Activated T-cell treated with anti-CD3 and anti-CD28 coated beads for 48 hours (primary cell): ENCODE results near the gene ZNF697.

ENCODE experiments used
- DNase-seq: peaks from one replicate; pipeline ENCODE4 v3.0.0-alpha.2; 2020; ENCODE audit warnings: low read depth

ZNF697 gene

DNA sequence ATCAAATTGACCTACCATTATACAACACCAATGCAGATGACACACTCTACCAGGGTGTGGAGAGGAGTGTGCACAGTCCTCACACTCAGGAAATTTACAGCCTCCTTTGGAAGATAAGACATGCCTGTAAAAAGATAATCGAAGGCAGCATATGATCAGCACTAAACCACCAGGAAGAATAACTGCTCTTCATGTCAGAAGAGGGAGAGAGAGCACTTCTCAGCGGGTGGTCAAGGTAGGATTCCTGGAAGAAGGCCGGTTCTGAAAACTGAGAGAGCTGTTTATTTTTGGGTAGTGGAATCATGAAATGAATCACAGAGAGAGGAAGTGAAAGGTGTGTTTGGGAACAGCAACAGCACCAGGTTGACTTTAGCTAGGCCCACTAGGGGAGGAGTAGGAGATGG is 14.0 kb upstream of the ZNF697 start:
- no peak for DNase-seq

DNA sequence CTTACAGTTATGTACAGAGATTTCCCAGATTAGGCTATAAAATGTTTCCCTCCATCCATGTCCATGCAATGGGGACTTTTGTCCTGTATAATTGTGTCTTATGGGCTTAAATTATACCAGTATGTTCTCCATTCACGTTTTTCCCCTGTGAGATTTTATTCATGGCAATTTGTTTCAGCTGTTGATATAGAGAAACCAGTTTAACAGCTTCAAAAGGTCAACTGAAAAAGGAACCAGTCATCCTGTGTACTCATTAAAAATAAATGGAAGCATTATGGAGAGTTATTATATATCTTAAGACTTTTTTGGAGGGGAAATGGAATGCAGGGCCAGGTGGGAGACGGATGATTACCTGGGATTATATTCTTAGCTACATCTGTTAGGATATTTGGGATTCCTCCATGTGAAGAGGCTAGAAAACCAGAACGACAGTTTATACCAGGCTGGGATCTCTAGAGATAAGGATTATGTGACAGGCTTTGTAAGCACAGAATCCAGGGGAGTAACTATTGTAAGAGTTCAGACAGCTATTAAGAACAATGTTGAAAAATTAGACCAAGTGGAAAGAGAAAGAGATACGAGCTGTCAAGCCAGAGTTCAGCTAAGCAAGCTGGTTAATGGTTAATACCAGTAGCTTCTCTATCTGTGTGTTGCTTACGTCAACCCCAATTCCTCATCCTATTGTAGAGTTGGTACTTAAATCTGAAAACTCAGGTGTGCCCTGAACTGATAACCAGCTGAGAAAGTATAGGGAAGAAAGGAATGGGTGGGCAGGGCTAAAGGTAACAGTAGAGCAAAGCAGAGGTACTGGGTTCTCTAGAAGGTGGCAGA is 12.4 kb upstream of the ZNF697 start:
- DNase-seq, result no peak

- no peak for DNase-seq
Observed at GRCh38 chr1:119659628-119660027, 11.6 kb upstream of the ZNF697 start.

DNA sequence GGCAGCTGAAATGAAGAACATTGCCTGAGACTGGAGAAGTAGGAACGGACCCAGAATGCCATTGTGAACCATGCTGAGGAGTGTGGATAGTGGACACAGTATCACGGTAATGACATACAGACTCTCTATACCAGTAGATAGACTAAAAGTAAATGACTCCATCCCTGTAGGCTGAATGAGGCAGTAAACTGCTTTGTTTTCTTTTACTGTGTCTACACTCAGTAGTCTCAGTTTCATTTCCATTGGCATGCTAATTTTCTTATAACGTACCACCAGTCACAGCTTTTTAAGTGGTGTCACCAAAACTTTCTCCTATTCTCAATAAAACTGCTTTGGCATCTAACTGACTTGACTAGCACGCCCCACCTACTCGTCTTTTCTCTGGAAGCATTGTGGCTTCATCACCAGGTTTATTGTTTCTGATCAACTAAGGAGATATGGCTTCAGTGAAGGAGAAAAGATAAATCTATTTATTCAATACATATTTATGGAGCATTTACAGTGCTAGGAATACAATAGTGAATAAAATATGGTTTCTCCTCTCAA is 8.4 kb upstream of the ZNF697 start:
- no peak for DNase-seq

DNA sequence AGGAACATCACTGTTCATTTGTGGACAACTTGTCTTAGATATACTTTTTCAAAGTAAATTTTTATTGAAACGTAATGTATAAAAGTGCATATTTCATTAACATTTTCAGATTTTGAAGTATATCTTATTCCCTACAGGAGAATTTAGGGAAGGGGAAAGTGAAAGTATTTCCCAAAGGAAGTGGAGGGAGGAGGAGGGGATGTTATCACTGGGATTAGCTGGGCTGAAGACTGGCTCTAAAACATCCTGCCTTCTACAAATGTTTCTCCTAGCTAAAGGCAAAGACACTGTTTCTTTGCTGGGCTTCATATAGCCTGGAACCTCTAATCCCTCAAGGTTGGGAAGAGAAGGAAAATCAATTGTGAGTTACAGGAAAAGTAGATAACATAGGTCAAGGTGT is 7.1 kb upstream of the ZNF697 start:
- no peak for DNase-seq

GRCh38 chr1:119653839-119654170 is 5.7 kb upstream of the ZNF697 start:
- no peak for DNase-seq

DNA sequence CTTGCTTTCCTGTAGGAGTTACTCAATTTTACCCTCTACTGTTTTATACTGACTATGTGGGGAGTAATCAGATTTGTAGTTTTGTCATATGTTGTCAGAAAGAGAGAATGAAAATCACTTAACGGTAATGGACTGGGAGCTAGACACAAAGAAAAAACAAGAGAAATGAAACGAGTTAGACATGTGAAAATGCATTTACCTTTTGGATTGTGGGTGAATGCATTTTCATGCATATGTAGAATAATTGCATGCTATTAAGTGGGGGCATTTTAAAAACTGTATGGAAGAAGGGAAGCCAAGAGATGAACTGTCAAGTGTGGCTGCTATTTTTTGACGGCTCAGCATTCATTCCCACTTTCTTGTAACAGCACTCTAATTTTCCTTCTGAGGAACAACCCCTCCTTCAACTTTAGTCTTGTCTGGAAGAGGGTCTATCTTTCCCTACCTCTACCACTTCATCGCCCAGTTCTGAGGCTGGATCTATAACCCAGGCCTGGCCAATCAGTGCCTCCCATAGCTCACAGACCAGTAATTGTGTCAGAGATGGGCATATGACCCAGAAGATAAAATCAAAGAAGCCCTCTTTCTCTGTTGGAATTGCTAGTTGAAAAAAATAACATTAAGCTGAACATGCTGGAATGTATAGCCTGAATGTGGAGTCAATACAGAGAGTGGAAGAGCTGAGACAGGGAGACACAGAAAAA is 5.2 kb upstream of the ZNF697 start:
- no peak for DNase-seq

DNA sequence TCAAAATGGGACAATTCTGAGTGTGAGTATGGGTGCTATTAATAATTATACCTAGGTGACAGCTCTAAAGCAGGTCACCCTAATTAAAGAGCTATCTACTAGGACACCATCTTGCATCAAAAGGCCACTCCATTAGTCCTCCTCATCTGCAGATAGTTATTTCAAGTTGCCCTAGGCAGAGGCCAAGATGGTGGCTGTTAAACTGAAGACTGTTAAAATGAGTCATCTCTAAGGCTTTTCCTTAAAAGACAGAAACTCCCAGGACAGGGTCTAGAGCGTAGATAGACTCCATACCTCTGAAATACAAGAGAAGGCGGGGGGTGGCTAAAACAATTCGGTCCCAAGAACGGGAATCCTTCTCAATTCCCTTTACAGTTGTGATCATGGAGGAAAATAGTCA is 4.5 kb upstream of the ZNF697 start:
- no peak for DNase-seq

GRCh38 chr1:119651641-119652040 is 3.6 kb upstream of the ZNF697 start:
- DNase-seq, result no peak

DNA sequence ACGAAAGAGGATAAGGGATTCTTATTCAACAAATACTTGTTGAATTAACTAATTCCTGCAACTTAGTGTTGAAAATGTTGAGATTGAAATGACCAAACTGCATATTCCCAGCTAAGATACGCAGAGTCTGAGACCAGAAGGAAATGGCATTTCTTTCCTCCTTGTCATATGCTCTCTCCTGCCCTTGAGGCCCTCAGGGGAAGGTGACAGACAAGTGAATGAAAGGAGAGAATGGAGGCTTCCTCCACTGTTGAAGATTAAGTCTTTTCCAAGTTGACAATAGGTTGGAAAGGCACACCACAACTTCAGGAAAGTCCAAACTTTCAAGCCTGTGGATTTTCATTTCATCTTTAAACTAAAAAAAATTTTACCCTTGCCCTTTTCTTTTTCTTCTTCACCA is 3.1 kb upstream of the ZNF697 start:
- no peak for DNase-seq

DNA sequence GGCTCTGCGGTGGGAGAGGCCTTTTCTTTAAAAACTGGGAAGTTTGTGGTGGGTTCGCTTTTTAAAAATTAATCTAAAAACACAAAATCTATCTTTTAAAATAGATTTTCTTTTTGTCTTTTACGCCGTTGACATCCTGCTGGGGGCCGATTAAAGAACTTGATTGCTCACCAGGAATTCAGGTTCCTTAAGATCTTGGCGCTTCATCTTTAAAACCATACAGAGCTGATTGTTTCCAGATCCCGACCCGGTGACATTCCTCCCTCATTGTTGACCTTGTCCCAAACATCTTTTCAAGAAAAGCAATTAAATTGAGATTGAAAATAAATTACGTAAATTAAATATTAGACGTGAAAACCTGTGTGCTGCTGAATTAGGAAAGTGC is 546 bp upstream of the ZNF697 start:
- no peak for DNase-seq

DNA sequence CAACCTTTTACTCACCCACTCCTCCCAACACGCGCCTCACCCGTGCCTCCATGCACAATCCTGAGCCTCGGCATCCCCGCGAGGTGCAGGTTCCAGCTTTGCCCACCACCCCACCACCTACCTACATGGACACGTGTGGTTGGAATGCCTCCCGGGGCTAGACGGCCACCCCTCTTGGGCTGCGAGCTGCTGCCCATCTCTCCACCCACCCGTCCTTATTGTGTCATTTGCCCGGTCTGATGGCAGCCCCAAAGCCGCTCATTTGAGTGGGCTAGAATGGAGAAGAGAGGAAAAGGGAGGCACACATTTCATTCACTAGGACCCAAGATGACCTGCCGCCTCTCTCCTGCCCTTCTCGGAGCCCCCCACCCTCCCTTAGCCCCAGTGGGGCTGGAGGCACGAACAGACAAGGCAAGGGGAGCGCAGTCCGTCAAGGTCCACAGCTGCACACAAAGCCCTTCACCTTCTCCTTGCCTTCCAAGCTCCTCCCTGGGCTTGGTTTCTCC is 785 bp downstream of the ZNF697 start:
- DNase-seq, result no peak

DNA sequence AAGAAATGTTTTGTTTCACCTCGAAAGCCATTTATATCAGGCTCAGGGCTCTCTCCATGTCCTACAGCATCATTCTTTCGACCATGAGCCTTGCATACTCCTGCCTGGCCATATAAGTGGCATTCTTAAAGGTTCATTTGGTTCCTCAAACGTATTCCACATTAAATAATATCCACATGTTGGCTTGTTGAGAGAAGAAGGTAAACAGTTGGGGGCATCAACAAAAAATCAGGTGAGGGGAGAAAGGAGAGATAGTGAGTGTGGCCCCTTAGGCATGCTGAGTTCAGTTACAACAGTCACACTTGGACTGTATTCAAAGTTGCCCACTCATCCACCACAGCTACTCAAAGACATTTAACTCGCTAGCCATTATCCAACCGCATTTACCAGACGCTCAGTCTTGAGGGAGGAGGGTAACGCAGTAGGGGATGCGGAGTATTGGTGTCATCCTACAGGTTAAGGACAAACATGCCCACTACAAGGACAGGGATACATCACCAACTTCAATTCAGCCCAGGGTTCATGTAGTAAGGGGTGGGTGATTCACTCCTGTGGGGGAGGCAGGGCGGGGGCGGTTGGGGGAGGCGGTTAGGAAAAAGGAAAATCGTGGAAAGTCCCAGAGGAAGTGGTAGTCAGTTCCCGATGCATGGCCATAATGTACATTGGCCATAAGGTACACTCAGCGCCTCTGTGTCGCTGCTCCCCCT is 1.4 kb downstream of the ZNF697 start:
- no peak for DNase-seq

- no peak for DNase-seq
Observed at GRCh38 chr1:119639109-119639508, 9.0 kb downstream of the ZNF697 start.

DNA sequence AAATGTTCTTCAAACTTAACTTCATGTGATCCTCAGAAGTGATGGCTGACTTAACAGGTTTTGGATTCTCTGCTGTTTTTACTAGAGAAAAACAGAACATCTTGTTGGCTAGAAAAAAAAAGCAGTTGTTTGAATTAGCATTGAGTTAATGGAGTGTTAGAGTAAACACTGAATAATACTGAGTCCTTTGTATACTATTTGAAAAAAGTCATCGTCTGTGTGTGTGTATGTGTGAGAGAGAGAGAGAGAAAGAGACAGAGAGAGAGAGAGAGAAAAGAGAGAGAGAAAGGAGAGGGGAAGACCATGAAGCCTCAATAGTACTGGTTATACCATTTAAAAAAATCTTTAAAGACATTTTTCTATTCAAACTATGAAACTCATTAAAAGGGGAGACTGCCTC is 10.4 kb downstream of the ZNF697 start:
- no peak for DNase-seq

DNA sequence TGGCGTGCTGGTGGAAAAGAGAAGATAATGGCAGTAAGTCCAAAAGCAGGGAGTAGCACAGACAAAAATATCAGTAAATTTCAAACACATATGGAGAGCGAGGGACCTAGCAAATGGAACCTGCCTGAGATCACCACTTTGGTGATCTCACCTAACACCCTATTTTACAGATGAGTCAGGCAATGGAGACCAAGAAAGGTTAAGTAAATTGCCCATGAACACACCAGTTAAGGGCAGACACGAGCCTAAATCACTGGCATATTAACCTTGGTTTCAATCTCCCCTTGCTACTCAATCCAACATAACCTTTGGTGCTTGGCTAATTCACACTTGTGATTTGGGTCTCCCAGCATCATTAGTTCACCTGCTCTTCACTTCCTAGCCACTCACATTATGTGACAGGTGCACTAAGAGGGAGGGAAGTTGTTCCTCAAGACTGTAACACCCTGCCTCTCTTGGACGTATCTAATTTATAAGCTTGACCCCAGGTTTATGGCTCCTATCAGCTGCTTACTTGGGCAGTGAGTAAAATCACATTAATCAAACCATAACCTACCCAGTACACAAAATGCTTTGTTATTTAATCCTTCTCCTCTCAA is 11.5 kb downstream of the ZNF697 start:
- no peak for DNase-seq

GRCh38 chr1:119635811-119636390 is 12.2 kb downstream of the ZNF697 start:
- DNase-seq, result no peak

DNA sequence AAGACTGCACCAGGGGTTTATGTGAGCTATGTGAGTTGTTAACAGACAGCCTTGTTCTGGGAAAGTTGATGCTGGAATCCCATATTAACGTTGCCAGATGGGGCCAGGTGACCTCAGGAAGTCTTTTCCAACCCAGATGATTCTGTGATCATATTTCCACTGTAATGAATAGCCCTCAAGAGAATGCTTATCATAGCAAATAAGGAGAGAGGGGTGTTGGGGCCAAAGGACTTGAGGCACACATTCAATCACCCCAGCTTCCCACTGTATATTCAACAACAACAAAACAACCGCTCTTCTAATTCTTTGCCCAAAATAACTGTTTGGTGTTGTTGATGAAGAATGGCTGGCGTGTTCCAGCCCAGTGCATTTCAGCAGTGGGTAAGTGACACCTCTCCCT is 14.1 kb downstream of the ZNF697 start:
- DNase-seq, result no peak

- DNase-seq, result no peak
Observed at GRCh38 chr1:119633575-119633974, 14.5 kb downstream of the ZNF697 start.

DNA sequence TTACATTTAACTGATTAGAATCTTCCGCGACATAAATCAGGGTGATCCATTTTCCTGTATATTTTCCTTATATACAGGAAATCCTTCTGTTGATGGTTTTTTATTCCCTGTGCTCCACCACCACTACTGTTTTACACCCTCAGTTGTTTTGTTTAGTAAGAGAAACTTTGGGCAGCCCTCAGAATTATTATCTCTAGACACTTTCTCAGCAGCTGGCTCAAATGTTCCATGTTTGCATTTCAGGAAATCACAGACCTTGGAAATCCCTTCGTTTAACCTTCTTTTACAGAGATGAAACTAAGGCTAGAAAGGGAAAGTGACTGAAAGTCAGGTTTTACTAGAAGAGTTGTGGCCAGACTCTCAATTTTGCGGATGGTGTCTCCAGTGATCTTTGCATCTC is 15.2 kb downstream of the ZNF697 start:
- DNase-seq, result no peak

- DNase-seq, result no peak
Observed at GRCh38 chr1:119632103-119632490, 16.0 kb downstream of the ZNF697 start.
